ENCODE measurements around the gene MAJIN.

The MAJIN gene

GRCh38 chr11:64911689-64912088, 60.2 kb downstream of the MAJIN start:
- no peak for DNase-seq (ENCODE audit: low read depth in 2 of 2)

GRCh38 chr11:64911142-64911541, 60.8 kb downstream of the MAJIN start:
- no peak for DNase-seq (ENCODE audit: low read depth in 2 of 2)

- no peak for DNase-seq (ENCODE audit: low read depth in 2 of 2)
Measured at GRCh38 chr11:64910451-64911093, 61.3 kb downstream of the MAJIN start.

GRCh38 chr11:64909653-64910343, 62.1 kb downstream of the MAJIN start:
- DNase-seq (ENCODE audit: low read depth in 2 of 2) = no peak

GRCh38 chr11:64908766-64909165, 63.1 kb downstream of the MAJIN start:
- no peak for DNase-seq (ENCODE audit: low read depth in 2 of 2)

GRCh38 chr11:64906314-64906635, 65.6 kb downstream of the MAJIN start:
- no peak for DNase-seq (ENCODE audit: low read depth in 2 of 2)

GRCh38 chr11:64905516-64906313, 66.2 kb downstream of the MAJIN start:
- DNase-seq (ENCODE audit: low read depth in 2 of 2) = no peak

GRCh38 chr11:64903291-64903833, 68.5 kb downstream of the MAJIN start:
- no peak for DNase-seq (ENCODE audit: low read depth in 2 of 2)

- no peak for DNase-seq (ENCODE audit: low read depth in 2 of 2)
Measured at GRCh38 chr11:64902102-64902900, 69.6 kb downstream of the MAJIN start.

- DNase-seq (ENCODE audit: low read depth in 2 of 2) = no peak
Measured at GRCh38 chr11:64900774-64901173, 71.1 kb downstream of the MAJIN start.

GRCh38 chr11:64900263-64900678, 71.6 kb downstream of the MAJIN start:
- DNase-seq (ENCODE audit: low read depth in 2 of 2) = peak; percentile 45 to 50

- DNase-seq (ENCODE audit: low read depth in 2 of 2) = no peak
Measured at GRCh38 chr11:64898541-64898940, 73.4 kb downstream of the MAJIN start.

GRCh38 chr11:64898076-64898445, 73.8 kb downstream of the MAJIN start:
- no peak for DNase-seq (ENCODE audit: low read depth in 2 of 2)

GRCh38 chr11:64897381-64898075, 74.4 kb downstream of the MAJIN start:
- DNase-seq (ENCODE audit: low read depth in 2 of 2) = no peak

- no peak for DNase-seq (ENCODE audit: low read depth in 2 of 2)
Measured at GRCh38 chr11:64896448-64897022, 75.4 kb downstream of the MAJIN start.

GRCh38 chr11:64894812-64895452, 77.0 kb downstream of the MAJIN start:
- DNase-seq (ENCODE audit: low read depth in 2 of 2) = no peak

- DNase-seq (ENCODE audit: low read depth in 2 of 2) = peak; percentile 91 to 96
Measured at GRCh38 chr11:64894070-64894811, 77.7 kb downstream of the MAJIN start.

- no peak for DNase-seq (ENCODE audit: low read depth in 2 of 2)
Measured at GRCh38 chr11:64893194-64894069, 78.5 kb downstream of the MAJIN start.

- DNase-seq (ENCODE audit: low read depth in 2 of 2) = no peak
Measured at GRCh38 chr11:64892838-64893193, 79.1 kb downstream of the MAJIN start.
